ENCODE results near the gene WASF3.

- TF ChIP-seq CTCF (IDR thresholded peaks at IDR 0.05) (no peak), EZH2phosphoT487 (IDR thresholded peaks at IDR 0.05) (no peak)
Observed at GRCh38 chr13:26621731-26622401, 64.4 kb downstream of the WASF3 start.
